Trophoblast cell (in vitro differentiated cells and primary cell): ENCODE data around the gene CCDC87.

Experiments used
- DNase-seq, 2 donors: peaks; one replicate each; pipeline ENCODE4 v3.0.0-alpha.2; 2016
- H2AFZ ChIP-seq: 2 replicates; pipeline ENCODE4 v1.6.1; 2013; ENCODE audit warnings: low read length, moderate library complexity, mild to moderate bottlenecking; ENCODE audit not compliant: insufficient read depth, poor library complexity
- H2AK5ac ChIP-seq: 2 replicates; pipeline ENCODE4 v1.6.1; 2013; ENCODE audit warnings: mild to moderate bottlenecking, low read length
- H2BK120ac ChIP-seq: 2 replicates; pipeline ENCODE4 v1.6.1; 2013; ENCODE audit warnings: low read length, mild to moderate bottlenecking, moderate library complexity; ENCODE audit not compliant: insufficient read depth, poor library complexity
- H2BK12ac ChIP-seq: 2 replicates; pipeline ENCODE4 v1.6.1; 2013; ENCODE audit warnings: mild to moderate bottlenecking, low read length, moderate library complexity
- H2BK5ac ChIP-seq: 2 replicates; pipeline ENCODE4 v1.6.1; 2013; ENCODE audit warnings: low read length, low read depth, moderate library complexity, mild to moderate bottlenecking; ENCODE audit not compliant: poor library complexity
- H3K14ac ChIP-seq: 2 replicates; pipeline ENCODE4 v1.6.1; 2013; ENCODE audit warnings: mild to moderate bottlenecking, low read length
- H3K18ac ChIP-seq: 2 replicates; pipeline ENCODE4 v1.6.1; 2013; ENCODE audit warnings: mild to moderate bottlenecking, low read length
- H3K23ac ChIP-seq: 2 replicates; pipeline ENCODE4 v1.6.1; 2013; ENCODE audit warnings: low read length
- H3K27ac ChIP-seq: 2 replicates; pipeline ENCODE4 v1.5.1; 2013; ENCODE audit warnings: low read depth, mild to moderate bottlenecking, inconsistent platforms, low read length, moderate library complexity
- H3K27me3 ChIP-seq: 2 replicates; pipeline ENCODE4 v1.6.1; 2013; ENCODE audit warnings: inconsistent platforms, mild to moderate bottlenecking, low read length, moderate library complexity; ENCODE audit not compliant: insufficient read depth
- H3K36me3 ChIP-seq, 2 experiments: 1 replicate in 1 of 2; 2 replicates in 1 of 2; pipeline ENCODE4 v1.6.1; 2013; ENCODE audit warnings: low read length in 2 of 2, mild to moderate bottlenecking in 2 of 2, moderate library complexity in 1 of 2; ENCODE audit not compliant: insufficient read depth in 2 of 2, control insufficient read depth in 1 of 2
- H3K4ac ChIP-seq: 2 replicates; pipeline ENCODE4 v1.6.1; 2013; ENCODE audit warnings: low read depth, mild to moderate bottlenecking, low read length, moderate library complexity
- H3K4me1 ChIP-seq, 2 experiments: 1 replicate in 1 of 2; 2 replicates in 1 of 2; pipeline ENCODE4 v1.6.1; 2013; ENCODE audit warnings: low read length in 2 of 2, mild to moderate bottlenecking in 2 of 2, moderate library complexity in 1 of 2; ENCODE audit not compliant: insufficient read depth in 2 of 2, control insufficient read depth in 1 of 2
- H3K4me2 ChIP-seq: 2 replicates; pipeline ENCODE4 v1.6.1; 2013; ENCODE audit warnings: inconsistent platforms, mild to moderate bottlenecking, low read length, moderate library complexity
- H3K4me3 ChIP-seq: 2 replicates; pipeline ENCODE4 v1.5.1; 2013; ENCODE audit warnings: mild to moderate bottlenecking, low read depth, low read length, inconsistent platforms
- H3K79me1 ChIP-seq: one replicate; pipeline ENCODE4 v1.6.1; 2013; ENCODE audit warnings: low read length
- H3K79me2 ChIP-seq: 2 replicates; pipeline ENCODE4 v1.6.1; 2013; ENCODE audit warnings: low read length, mild to moderate bottlenecking; ENCODE audit not compliant: control insufficient read depth, insufficient read depth, poor library complexity
- H3K9ac ChIP-seq: 2 replicates; pipeline ENCODE4 v1.6.1; 2013; ENCODE audit warnings: mild to moderate bottlenecking, low read length
- H3K9me3 ChIP-seq: 2 replicates; pipeline ENCODE4 v1.6.1; 2013; ENCODE audit warnings: low read depth, mild to moderate bottlenecking, control low read depth, inconsistent platforms, low read length; ENCODE audit not compliant: insufficient read depth
- H4K12ac ChIP-seq: 2 replicates; pipeline ENCODE4 v1.6.1; 2013; ENCODE audit warnings: low read depth, mild to moderate bottlenecking, low read length, moderate library complexity
- H4K8ac ChIP-seq: 2 replicates; pipeline ENCODE4 v1.6.1; 2013; ENCODE audit warnings: low read depth, mild to moderate bottlenecking, low read length, moderate library complexity
- H4K91ac ChIP-seq: one replicate; pipeline ENCODE4 v1.6.1; 2013; ENCODE audit warnings: low read depth, mild to moderate bottlenecking, low read length, moderate library complexity
- WGBS: extraction: QIAGEN DNeasy Blood & Tissue Kit; methylation state at CpG from one replicate; pipeline ENCODE4 v1.1.7; 2013; ENCODE audit warnings: missing lambda C conversion rate; ENCODE audit not compliant: insufficient read length, insufficient coverage; ENCODE audit errors: extremely low coverage; 5-methylcytosine and 5-hydroxymethylcytosine counted together

CCDC87 gene

DNA sequence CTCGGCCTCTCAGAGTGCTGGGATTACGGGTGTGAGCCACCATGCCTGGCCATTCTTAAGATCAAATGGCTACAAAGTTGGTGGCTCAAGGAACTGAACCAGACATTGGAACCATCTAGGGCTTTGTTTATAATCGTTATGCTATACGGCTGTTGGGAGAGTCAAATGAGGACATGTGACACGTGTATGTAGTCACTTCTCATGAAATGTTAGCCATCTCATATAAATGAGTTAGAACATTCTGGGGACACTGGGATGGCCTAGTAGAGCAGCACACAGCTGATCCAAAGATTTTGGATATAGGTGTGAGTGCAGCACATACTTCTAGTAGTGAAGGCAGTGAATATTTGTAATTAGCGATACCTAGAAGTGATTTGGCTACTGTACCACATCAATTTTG is 39.0 kb upstream of the CCDC87 start:
- Histone ChIP-seq H3K4me3 (no peak overlapping the region), H3K36me3 (peaks cover 31 to 39% of the 10 kb centered on the region in 2 experiments), H3K27ac (no peak overlapping the region), H4K8ac (no peak overlapping the region), H3K18ac (no peak overlapping the region), H2BK12ac (no peak overlapping the region), H2AFZ (no peak overlapping the region), H3K9ac (no peak overlapping the region), H3K9me3 (no peaks in the 10 kb centered on the region), H2BK5ac (no peak overlapping the region), H3K27me3 (no peaks in the 10 kb centered on the region), H3K23ac (no peak overlapping the region), H2AK5ac (no peak overlapping the region), H3K14ac (no peak overlapping the region), H3K4me2 (no peak overlapping the region), H3K4ac (peak overlapping the region; percentile 12), H4K12ac (no peak overlapping the region), H4K91ac (no peak overlapping the region), H3K79me1 (no peaks in the 10 kb centered on the region), H3K79me2 (peaks cover 3% of the 10 kb centered on the region), H3K4me1 (no peaks in the 10 kb centered on the region), H2BK120ac (no peak overlapping the region)
- DNase-seq: no peak
- no CpG with 5 or more reads among the region's 6 CpGs for WGBS

DNA sequence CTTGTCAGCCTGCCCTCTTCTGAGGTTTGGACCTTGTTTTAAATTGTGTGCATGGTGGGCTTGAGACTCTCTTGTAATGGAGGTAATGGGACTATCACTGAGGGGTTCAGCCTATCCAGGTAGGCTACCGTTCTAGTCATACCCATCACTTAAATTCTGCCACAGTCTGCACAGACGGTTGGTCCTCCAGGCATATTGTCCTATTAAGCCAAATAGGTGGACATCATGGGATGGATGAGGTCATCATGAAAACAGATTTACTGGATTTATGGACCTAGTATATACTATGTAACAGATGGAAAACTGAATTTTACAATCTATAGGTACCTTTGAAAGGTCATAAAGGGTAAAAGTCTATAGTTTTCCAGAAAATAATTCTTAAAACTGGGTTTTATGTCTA is 36.5 kb upstream of the CCDC87 start:
- Histone ChIP-seq H3K18ac (no peak overlapping the region), H2BK120ac (no peak overlapping the region), H3K9ac (no peak overlapping the region), H2AK5ac (no peak overlapping the region), H3K79me1 (no peaks in the 10 kb centered on the region), H3K14ac (no peak overlapping the region), H3K9me3 (peaks cover 2% of the 10 kb centered on the region), H3K79me2 (peaks cover 16% of the 10 kb centered on the region), H2AFZ (no peak overlapping the region), H3K36me3 (peaks cover 55 to 65% of the 10 kb centered on the region in 2 experiments), H3K23ac (no peak overlapping the region), H3K4me3 (no peak overlapping the region), H2BK5ac (no peak overlapping the region), H4K12ac (no peak overlapping the region), H3K27me3 (no peaks in the 10 kb centered on the region), H4K8ac (no peak overlapping the region), H3K27ac (no peak overlapping the region), H4K91ac (no peak overlapping the region), H3K4me2 (no peak overlapping the region), H2BK12ac (no peak overlapping the region), H3K4me1 (no peaks in the 10 kb centered on the region), H3K4ac (peak overlapping the region; percentile 47)
- WGBS: no CpG with 5 or more reads among the region's 2 CpGs
- no peak for DNase-seq

- WGBS: no CpG with 5 or more reads among the region's 7 CpGs
- no peak overlapping the region for H3K18ac ChIP-seq
- no peak for DNase-seq
- peaks cover 2% of the 10 kb centered on the region for H3K9me3 ChIP-seq
- H4K91ac ChIP-seq: no peak overlapping the region
- no peak overlapping the region for H3K23ac ChIP-seq
- H3K27me3 ChIP-seq: no peaks in the 10 kb centered on the region
- H3K4me3 ChIP-seq: no peak overlapping the region
- no peak overlapping the region for H3K27ac ChIP-seq
- H2BK5ac ChIP-seq: no peak overlapping the region
- H2BK12ac ChIP-seq: no peak overlapping the region
- H4K8ac ChIP-seq: no peak overlapping the region
- no peak overlapping the region for H3K14ac ChIP-seq
- H3K9ac ChIP-seq: no peak overlapping the region
- no peaks in the 10 kb centered on the region for H3K79me1 ChIP-seq
- H3K36me3 ChIP-seq: peaks cover 56 to 72% of the 10 kb centered on the region in 2 experiments
- no peak overlapping the region for H4K12ac ChIP-seq
- peaks cover 22% of the 10 kb centered on the region for H3K79me2 ChIP-seq
- H3K4ac ChIP-seq: peak overlapping the region; percentile 72
- no peak overlapping the region for H2BK120ac ChIP-seq
- H2AFZ ChIP-seq: no peak overlapping the region
- H2AK5ac ChIP-seq: no peak overlapping the region
- H3K4me1 ChIP-seq: peaks cover 0 to 2% of the 10 kb centered on the region in 2 experiments
- no peak overlapping the region for H3K4me2 ChIP-seq
These were observed 35.3 kb upstream of the CCDC87 start for GRCh38 chr11:66628061-66628603.

DNA sequence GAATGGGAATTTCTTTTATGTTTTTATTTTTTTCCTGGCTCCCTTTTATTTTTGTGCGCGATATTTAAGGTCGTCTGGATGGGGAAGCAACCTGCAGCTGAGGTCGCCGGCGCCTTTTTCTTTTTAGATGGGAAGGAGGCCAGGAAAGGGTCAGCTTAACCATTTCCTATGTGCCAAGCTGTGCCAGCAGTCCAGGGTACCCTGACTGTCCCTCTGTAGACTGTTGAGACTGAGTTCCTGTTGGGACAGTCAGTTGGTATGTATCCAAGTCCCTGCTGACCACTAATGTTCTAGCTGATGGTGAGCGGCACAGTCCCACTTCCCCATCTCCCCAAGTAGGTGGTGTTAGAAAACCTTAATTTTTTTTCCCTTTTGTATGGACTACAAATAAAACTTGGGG is 34.1 kb upstream of the CCDC87 start:
- no peak overlapping the region for H2BK5ac ChIP-seq

More for the DNA sequence above, 34.1 kb upstream of the CCDC87 start:
- Histone ChIP-seq H2AFZ (no peak overlapping the region), H3K27me3 (no peaks in the 10 kb centered on the region), H3K27ac (no peak overlapping the region), H3K4me1 (peaks cover 0 to 3% of the 10 kb centered on the region in 2 experiments), H2BK120ac (no peak overlapping the region), H3K4me3 (no peak overlapping the region), H3K9me3 (peaks cover 2% of the 10 kb centered on the region), H3K14ac (no peak overlapping the region), H3K9ac (no peak overlapping the region), H3K18ac (no peak overlapping the region), H3K4me2 (no peak overlapping the region), H4K91ac (no peak overlapping the region), H3K36me3 (peaks cover 55 to 74% of the 10 kb centered on the region in 2 experiments), H3K79me1 (no peaks in the 10 kb centered on the region), H3K4ac (peak overlapping the region; percentile 66), H2AK5ac (no peak overlapping the region), H3K23ac (no peak overlapping the region), H4K12ac (no peak overlapping the region), H4K8ac (no peak overlapping the region), H3K79me2 (peaks cover 29% of the 10 kb centered on the region), H2BK12ac (no peak overlapping the region)
- DNase-seq: no peak
- no CpG with 5 or more reads among the region's 7 CpGs for WGBS
